ENCODE data around the gene MAGI1.

GRCh38 chr3:65617787-65618186 is 420.9 kb downstream of the MAGI1 start:
- TF ChIP-seq POLR2A (IDR thresholded peaks at IDR 0.05), result no peak
- no peak for TF ChIP-seq CTCF (IDR thresholded peaks at IDR 0.05)
